GM18526 (cell line): ENCODE data around the gene C8A.

Source experiments
- POLR2A ChIP-seq: IDR thresholded peaks from 3 replicates; pipeline ENCODE4 v1.6.1; 2011; ENCODE audit not compliant: insufficient read length; ENCODE audit errors: extremely low read depth

C8A gene

DNA sequence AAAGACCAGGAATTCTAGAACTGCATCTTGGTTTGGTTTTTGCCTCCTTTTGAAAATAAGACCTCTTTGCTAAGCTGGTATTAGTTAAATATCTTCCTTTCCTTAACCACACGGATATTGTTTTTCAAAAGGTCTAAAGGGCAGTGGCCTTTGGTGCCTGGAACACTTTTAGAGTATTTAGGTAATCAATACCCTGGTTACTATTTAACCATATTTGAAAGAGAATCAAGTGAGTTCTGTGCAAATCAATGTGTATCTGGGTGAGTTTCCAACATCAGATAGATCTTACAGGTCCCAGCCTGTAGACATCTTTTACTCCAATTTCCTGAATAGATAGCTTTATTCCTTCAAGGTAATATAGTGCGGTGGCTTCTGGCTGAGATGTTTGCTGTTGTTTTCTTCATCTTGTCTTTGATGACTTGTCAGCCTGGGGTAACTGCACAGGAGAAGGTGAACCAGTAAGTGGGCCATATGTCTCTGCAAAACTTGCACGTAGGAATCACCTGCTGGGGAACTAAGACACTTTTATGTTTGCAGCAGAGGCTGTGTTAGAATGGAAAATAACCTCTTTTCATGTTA lies at the start of gene C8A:
TSS of gene C8A (plus strand) at position 277 of the 579 bp plus-strand sequence. CDS start at position 382, 105 bp downstream.
- no peak for TF ChIP-seq POLR2A

DNA sequence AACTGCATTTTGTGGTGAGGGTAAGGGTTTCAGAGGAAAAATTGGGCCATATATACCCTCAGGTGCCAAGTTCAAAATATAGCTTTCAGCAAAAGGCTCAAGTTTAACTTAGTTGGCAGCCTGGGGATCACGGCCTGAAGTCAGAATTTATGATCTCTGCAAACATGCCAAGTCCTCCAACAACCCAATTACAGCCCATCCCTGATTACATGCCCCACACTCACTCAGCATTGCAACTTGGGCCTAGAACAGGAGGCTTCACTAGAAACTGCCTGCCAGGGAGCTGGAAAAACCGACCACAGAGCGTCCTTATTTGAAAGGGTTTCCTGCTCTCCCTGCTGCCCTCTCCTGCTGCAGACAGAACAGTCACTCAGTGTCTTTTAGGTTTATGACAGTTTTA lies 47.8 kb upstream of the C8A start:
- TF ChIP-seq POLR2A = no peak

DNA sequence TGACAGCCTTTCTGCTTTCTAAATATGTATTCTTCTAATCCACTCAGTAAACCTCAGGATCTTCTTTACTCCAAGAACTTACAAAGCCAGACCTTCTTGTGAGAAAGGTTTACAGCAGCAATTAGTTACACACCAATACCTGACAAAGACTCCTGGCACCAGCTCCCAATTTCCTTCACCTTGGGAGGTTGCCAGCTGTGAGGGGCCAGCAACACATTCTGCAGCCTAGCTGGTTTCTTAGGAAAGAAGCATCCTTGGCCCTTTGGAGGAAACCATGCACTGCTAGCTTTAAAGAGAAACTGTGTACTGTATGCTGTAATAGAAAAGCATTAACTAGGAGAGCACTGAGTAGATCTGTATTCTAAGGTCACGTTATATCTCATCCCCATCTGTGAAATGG lies 46.2 kb upstream of the C8A start:
- no peak for TF ChIP-seq POLR2A

DNA sequence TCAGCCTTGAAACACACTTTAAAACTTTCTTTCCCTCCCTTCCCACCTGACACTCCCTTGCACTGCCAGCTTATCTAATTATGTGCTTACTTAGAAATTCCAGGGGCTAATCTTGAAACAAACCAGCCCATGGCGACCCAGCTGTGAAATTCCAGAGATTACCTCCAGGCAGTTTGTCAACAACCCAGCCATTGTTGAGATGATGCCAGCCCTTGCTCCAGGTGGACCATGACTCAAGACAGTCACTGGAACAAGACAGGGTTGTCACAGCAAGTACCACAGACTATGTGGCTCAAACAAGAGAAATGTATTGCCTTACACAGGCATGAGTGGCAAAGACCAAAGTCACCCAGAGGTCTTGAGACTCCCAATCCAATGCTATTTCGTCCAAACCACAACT lies 43.3 kb upstream of the C8A start:
- no peak for TF ChIP-seq POLR2A

DNA sequence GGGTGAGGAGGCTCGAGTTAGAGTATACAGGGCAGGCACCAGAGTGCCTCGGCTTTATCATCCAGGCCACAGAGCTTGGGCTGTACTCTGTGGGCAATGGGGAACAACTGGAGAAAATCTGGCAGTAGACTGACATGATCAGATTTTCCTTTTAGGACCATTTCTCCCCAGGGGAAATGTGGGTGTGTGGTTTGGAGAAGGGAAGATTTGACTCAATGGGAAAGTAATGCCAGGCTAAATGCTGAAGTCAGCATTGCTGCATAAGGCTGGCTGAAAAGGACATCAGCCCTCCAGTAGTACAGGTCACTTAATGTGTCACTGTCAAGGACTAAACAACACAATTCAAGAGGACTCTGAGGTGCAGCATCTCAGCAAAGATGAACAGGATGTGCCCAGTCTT lies 40.4 kb upstream of the C8A start:
- no peak for TF ChIP-seq POLR2A

DNA sequence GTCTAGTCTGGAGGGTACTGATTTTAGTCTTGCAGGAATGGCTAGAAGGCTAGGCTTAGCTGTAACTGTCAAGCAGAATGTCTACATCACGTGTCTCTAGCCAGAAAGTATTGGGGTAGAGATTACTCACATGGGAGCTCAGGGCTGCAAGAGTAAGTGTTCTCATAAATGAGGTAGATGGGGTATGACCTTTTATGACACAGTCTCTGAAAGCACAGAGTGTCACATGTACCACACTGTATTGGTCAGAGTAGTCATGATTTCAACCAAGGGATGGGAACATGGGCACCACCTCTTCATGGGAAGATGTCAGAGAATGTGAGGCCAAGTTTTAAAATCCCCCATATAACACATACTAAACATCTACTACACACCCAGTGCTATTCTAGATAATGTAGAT lies 38.3 kb upstream of the C8A start:
- no peak for TF ChIP-seq POLR2A

DNA sequence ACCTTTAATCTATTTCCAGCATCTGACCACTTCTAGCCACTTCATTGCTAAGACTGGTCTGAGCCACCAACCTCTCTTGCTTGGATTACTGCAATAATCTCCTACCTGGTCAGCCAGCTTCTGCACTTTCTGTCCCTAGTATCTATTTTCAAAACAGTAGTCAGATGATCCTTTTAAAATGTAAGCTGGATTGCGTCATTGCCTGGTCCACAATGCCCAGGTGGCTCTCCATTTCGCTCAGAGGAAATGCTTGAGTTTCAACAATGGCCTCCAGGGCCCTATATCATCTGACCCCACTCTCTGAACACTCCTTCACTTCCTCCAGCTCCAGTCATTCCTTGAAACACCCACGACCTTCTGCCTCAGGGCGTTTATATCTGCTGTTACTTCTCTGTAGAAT lies 37.7 kb upstream of the C8A start:
- TF ChIP-seq POLR2A = no peak

DNA sequence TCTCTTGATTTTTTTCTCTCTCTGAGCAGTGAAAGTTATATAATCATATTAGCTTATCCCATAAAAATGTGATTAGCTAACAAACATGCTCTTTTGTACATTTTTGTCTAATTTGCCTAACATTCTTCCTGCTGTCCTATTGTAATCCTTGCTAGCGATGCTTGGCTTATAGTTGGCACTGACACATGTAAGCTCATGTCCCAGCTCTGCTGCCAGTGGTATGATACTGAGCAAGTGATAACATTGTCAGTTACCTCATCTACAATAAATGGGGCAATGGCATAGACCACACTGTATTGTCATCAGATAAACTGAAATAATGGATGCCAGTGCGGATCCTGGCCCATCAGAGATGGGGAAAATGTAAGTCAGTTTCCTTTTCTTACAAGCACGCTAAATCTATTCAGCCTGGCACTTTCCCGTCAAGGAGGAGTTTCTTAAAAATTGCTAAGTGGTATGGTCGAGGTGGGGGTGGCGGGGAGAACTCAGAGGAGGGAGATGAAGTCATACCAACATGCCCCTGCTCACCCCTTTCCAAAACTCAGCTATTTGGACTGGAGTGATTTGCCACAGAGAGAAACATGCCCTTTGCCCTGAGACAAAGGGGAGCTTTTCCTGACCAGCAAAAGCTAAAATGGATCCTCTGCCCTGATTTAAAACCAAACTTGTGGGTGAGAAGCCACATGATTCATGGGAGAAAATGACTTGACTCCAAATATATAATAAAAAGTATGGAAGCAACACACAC lies 36.7 kb upstream of the C8A start:
- TF ChIP-seq POLR2A = no peak

DNA sequence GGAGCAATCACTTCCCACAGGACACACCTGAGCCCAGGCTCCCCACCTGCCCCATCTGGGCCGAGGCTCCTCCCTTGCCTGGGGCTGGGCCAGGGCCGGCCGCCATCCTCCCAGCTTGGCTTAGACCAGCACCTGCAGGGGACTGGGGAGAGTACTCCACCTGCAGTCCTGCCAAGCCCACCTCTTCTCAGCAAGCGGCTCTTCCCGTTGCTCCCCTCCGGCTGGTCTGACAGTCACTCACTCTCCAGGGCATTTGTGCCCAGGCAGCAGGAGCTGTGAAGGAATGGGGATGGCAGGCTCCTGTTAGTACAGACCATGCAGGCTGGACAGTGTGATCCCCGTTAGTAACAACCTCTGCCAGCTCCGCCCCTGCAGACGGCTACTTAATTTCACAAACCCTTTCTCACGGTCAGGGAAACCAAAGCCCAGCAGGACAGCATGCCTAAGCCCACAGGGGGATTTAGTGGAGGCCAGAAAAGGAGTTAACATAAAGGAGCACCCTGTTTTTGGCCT lies 35.2 kb upstream of the C8A start, which contains the start of gene FYB2:
TSS of gene FYB2 (minus strand) at position 18 of the 513 bp plus-strand sequence. CDS start 114 bp downstream, outside the sequence.
- TF ChIP-seq POLR2A = no peak

DNA sequence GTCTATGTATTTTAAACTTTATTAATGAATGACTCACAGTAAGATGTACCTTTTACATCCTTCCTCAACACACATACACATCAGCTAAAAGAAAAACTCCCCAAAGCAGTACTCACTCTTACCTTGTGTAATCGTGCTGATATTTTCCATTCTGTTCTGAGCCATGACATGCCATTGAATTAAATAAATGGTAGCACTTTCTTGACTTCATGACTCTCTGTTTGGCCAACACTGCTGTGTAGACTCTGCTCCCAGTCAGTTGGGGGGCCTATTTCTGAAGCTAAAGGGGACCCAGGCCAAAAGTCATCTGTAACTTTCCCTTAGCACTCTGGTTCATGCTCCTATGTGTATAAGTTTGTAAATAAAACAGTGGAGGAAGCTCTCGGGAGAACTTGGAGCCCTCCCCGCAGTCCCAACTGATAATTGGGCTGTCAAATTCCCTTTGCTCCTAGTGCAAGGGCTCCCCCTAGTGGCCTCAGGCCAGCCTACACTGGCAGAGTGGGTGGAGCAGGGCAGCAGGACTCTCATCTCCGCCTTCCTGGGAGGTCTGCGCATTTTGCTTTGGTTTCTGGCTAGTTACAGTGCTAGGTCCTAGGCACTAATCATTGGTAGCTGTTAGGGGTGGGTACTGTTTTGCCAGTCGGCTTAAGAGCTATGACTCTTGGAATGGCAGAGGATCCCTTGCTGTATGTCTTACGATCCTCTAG lies 33.7 kb upstream of the C8A start:
- no peak for TF ChIP-seq POLR2A

DNA sequence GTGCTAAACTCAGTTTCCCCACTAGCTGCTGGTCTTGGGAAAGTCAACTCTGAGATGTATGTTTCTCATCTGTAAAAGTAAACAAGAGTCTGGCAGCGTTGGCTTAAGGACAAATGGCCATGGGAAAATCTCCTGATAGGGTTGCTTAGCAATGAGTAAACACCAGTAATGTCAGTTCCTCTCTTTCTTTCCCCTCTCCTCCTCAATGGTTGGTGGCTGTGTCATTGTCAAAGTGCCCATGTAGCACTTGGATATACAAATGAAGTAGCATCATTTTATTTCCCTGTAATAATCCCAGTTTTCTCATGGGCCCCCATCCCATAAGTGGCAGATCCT lies 33.2 kb upstream of the C8A start:
- no peak for TF ChIP-seq POLR2A

DNA sequence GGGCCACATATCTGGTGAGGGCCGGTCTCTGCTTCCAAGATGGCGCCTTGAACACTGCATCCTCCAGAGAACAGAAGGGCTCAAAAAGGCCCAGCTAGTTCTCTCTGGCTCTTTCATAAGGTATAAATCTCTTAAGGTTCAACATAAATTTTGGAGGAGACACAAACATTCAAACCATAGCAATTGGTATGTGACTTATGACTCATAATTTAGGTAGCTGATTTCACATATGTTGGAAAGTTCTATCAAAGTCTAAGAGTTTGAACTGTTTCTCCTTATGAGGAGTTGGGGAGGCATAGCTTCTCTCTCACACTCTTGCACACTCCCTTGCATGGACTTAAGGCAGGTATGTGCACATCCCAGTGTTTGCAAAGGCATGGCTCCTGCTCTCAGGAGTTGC lies 30.3 kb upstream of the C8A start:
- no peak for TF ChIP-seq POLR2A

DNA sequence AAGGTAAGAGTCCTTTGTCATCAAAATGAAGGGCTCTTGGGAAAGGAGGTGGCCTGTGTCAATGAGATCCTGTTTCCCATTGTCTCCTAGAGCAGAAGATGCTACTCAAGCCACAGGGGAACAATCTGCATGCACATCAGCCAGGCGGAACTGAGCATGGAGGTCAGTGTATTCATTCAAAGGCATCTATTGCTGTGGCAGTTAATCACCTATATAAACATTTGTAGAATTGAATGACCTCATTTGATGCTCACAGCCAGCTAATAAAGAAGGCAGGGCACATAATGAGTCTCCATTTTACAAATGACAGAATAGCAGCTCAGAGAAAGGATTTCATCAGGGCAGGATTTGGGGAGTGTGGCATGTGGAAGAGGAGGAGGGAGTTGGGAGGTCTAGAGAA lies 29.7 kb upstream of the C8A start:
- no peak for TF ChIP-seq POLR2A

DNA sequence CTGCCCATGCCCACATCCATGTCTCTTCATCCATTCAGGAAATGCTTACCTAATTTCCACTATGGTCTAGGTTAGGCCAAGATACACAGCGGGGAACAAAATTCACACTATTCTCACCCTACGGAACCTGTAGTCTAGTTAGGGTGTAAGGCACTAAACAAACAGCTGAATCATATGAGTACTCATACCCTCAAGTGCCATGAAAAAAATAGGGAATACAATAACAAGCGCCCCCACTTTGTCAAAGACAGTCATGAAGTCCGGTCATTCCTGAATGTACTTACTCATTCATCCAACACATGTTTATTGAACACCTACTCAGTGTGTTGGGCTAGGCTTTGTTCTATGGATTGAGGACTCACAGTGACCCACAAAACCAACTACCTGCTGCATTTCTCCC lies 29.2 kb upstream of the C8A start:
- TF ChIP-seq POLR2A = no peak

DNA sequence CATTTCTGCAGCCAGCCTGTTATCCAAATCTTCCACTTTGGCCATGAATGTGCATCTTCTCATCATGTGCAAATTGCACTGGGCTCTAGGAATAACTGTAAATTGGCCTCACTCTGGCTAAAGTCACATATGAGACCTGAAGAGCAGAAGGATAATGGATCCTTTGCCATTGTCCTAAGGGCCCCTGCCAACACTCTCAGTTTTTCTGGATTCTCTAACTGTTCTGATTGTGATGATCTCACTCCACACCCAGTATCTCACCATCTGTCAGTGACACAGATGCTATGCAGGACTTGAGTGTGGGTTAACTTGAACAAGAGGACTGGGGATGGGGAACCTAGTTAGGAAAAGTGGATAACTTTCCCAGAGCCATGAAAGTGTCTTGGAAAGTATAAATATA lies 26.9 kb upstream of the C8A start:
- TF ChIP-seq POLR2A = no peak

DNA sequence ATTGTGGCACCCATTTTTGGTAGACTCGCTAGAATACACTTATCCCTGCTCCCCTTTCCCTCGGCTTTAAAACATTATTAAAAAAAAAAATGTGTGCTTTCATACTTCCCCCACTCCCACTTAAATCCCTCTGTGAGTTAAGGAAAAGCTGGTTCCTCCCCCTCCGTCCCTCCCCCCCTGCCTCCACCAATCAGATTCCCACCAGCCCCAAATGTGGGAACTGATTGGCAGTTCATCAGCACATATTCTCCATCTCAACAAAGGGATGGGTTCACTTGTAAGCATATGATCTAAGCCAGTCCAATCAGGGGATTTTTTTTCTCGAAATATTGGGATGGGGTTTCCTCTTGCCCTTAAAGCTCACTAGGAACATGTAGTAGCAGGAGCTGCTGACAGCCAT lies 24.5 kb upstream of the C8A start:
- no peak for TF ChIP-seq POLR2A
